CD4-positive, alpha-beta T cell (primary cell): ENCODE results near the gene CACNA1G. TPM values are rescaled to one million over a fixed set of nuclear protein-coding genes. Genes with fewer than 3 reads are reported as not detected.

ENCODE experiments used
- ATAC-seq: fragments of 200-7000 bp; cut with Tn5 transposase; one replicate; pipeline ENCODE4 v1.10.0; 2022; ENCODE audit warnings: mild to moderate bottlenecking; ENCODE audit not compliant: poor library complexity
- CTCF ChIA-PET: fragments of 350-600 bp; sonication (Branson Sonifier 250); formaldehyde crosslinking; loops from one replicate; lab custom pipeline; 2021; ENCODE audit warnings: antibody characterized with exemption, inconsistent platforms; lab: Charles Lee
- POLR2A ChIA-PET: fragments of 350-600 bp; sonication (Branson Sonifier 250); formaldehyde crosslinking; loops from one replicate; lab custom pipeline; 2021; ENCODE audit warnings: antibody characterized with exemption, inconsistent platforms; lab: Charles Lee
- DNase-seq, 14 experiments: peaks; one replicate each; pipeline ENCODE4 v3.0.0-alpha.2; 2013 to 2020; ENCODE audit warnings: mixed read lengths in 2 of 14
- H3K27ac ChIP-seq, 2 donors: one replicate each; pipeline versions ENCODE4 v1.5.1 to v1.7.0; 2013; ENCODE audit warnings: low read length in 2 of 2, low read depth in 1 of 2, mild to moderate bottlenecking in 1 of 2
- H3K27me3 ChIP-seq, 2 experiments: 1 replicate in 1 of 2; 2 replicates in 1 of 2; pipeline versions ENCODE4 v1.6.1 to v1.7.0; 2013; ENCODE audit warnings: low read length in 2 of 2, control low read depth in 1 of 2, mild to moderate bottlenecking in 1 of 2, moderate library complexity in 1 of 2; ENCODE audit not compliant: insufficient read depth in 2 of 2, control insufficient read depth in 1 of 2
- H3K36me3 ChIP-seq: one replicate; pipeline ENCODE4 v1.6.1; 2013; ENCODE audit warnings: low read length, control low read depth; ENCODE audit not compliant: insufficient read depth
- H3K4me1 ChIP-seq: one replicate; pipeline ENCODE4 v1.6.1; 2013; ENCODE audit warnings: low read length, control low read depth; ENCODE audit not compliant: insufficient read depth
- H3K4me3 ChIP-seq: one replicate; pipeline ENCODE4 v1.5.1; 2013; ENCODE audit warnings: mild to moderate bottlenecking, low read length, moderate library complexity
- H3K9me3 ChIP-seq, 2 experiments: 1 replicate in 1 of 2; 2 replicates in 1 of 2; pipeline versions ENCODE4 v1.6.1 to v1.7.0; 2013; ENCODE audit warnings: low read length in 2 of 2, mild to moderate bottlenecking in 2 of 2, control low read depth in 1 of 2, moderate library complexity in 1 of 2; ENCODE audit not compliant: control insufficient read depth in 1 of 2, insufficient read depth in 1 of 2
- H3K27ac Mint-ChIP-seq: one replicate; pipeline ENCODE4 v1.8.0; 2020; ENCODE audit warnings: mixed read lengths
- H3K27me3 Mint-ChIP-seq: one replicate; pipeline ENCODE4 v1.8.0; 2021; ENCODE audit warnings: mixed read lengths
- H3K36me3 Mint-ChIP-seq: one replicate; pipeline ENCODE4 v1.8.0; 2021; ENCODE audit warnings: low read depth, mixed read lengths
- H3K4me1 Mint-ChIP-seq: one replicate; pipeline ENCODE4 v1.8.0; 2021; ENCODE audit warnings: low read depth, mixed read lengths
- H3K4me3 Mint-ChIP-seq: one replicate; pipeline ENCODE4 v1.8.0; 2020; ENCODE audit warnings: mild to moderate bottlenecking, mixed read lengths
- H3K9me3 Mint-ChIP-seq: one replicate; pipeline ENCODE4 v1.8.0; 2020; ENCODE audit warnings: mixed read lengths
- CTCF ChIP-seq: fragments of 200-600 bp; IDR thresholded peaks from one replicate; pipeline ENCODE4 v1.8.0; 2022; ENCODE audit warnings: antibody characterized with exemption, mild to moderate bottlenecking
- intact Hi-C, 2 experiments: fragments of 100-400 bp; cut with DNase I in 1 of 2; cut with micrococcal nuclease in 1 of 2; formaldehyde crosslinking; loops; one replicate each; pipeline versions ENCODE4 v1.15.1 to v1.9.0; 2023 to 2025; cut with DNase I, micrococcal nuclease
- total RNA-seq, 174 experiments: library from RNA in 2 of 174; stranded (reverse) in 2 of 174; gene quantifications; one replicate each; pipeline ENCODE4 v1.2.3 and lab custom pipeline; 2021 to 2026

The CACNA1G gene
- total RNA-seq, 2 experiments from 2014 or later, result not detected

DNA sequence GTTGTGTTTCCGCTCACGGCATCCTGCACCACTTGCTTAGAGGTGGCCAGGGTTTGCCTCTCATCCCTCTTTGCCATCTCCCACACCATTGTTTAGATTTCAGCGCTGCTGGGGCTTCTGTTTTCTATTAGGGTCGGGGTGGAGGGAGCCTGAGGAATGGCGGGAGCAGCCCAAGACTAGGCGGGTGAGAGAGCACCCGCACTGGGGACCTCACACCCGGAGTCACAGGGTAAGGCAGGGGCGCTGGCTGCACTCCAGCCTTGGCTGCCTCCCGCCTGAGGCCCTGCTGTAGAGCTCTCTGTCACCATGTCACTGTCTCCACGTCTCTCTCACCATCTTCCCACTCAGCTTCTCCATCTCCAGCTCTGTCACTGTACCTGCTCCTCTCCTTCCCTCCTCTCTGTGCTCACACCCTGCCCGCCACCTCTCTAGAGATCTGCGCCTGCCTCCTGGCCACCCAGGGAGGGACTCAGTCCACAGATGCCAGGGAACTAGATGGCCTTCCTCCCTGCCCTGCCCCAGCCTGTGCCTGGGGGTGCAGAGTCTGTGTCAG, 41.4 kb downstream of the CACNA1G start:
- H3K27me3 Mint-ChIP-seq, result peaks cover 35% of the 10 kb centered on the region
- intact Hi-C loops, result no loop called here
- Histone ChIP-seq H3K4me3 (no peak overlapping the region), H3K27ac (no peak overlapping the region), H3K27me3 (peaks cover 3 to 7% of the 10 kb centered on the region in 2 experiments), H3K36me3 (no peaks in the 10 kb centered on the region), H3K9me3 (no peaks in the 10 kb centered on the region), H3K4me1 (no peaks in the 10 kb centered on the region)
- no peaks in the 10 kb centered on the region for H3K9me3 Mint-ChIP-seq
- POLR2A ChIA-PET, result no interaction called here
- CTCF ChIA-PET, result no interaction called here
- no peak overlapping the region for H3K4me3 Mint-ChIP-seq
- H3K27ac Mint-ChIP-seq, result no peak overlapping the region
- no peak for ATAC-seq
- no peaks in the 10 kb centered on the region for H3K36me3 Mint-ChIP-seq
- no peak for TF ChIP-seq CTCF
- H3K4me1 Mint-ChIP-seq, result no peaks in the 10 kb centered on the region
- DNase-seq, result no peak

- no peak for ATAC-seq
- POLR2A ChIA-PET, result no interaction called here
Measured at GRCh38 chr17:50602836-50603235, 42.3 kb downstream of the CACNA1G start.

DNA sequence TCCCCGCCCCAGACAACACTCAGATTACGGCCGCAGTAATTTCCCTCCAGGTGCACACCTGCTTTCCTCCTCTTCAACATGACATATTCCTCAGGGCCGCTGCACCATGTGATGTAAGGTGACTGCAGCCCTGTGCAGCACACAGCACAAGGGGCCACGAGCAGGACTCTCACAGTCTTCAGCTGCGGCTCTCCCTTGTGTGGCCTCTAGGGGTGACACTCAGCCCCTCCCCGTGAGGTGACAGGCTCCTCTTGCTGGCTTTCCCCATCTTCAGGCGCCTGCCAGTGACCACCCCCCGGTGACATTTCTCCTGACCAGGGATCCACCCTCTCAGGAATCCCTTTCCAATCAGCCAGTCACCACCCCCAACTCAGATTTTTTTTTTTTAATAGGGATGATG, 42.8 kb downstream of the CACNA1G start:
- Histone ChIP-seq H3K27me3 (peaks cover 3 to 7% of the 10 kb centered on the region in 2 experiments), H3K36me3 (no peaks in the 10 kb centered on the region), H3K27ac (no peak overlapping the region), H3K4me3 (no peak overlapping the region), H3K9me3 (no peaks in the 10 kb centered on the region), H3K4me1 (no peaks in the 10 kb centered on the region)
- ChIA-PET POLR2A (no interaction called here), CTCF (no interaction called here)
- no peak for TF ChIP-seq CTCF
- peaks cover 39% of the 10 kb centered on the region for H3K27me3 Mint-ChIP-seq
- no peak overlapping the region for H3K4me3 Mint-ChIP-seq
- H3K27ac Mint-ChIP-seq, result no peak overlapping the region
- DNase-seq (no peak), ATAC-seq (no peak)
- H3K4me1 Mint-ChIP-seq, result no peaks in the 10 kb centered on the region
- H3K36me3 Mint-ChIP-seq, result no peaks in the 10 kb centered on the region
- no peaks in the 10 kb centered on the region for H3K9me3 Mint-ChIP-seq
- intact Hi-C loops, result no loop called here

More at GRCh38 chr17:50602836-50603235, 42.3 kb downstream of the CACNA1G start:
- no peak for TF ChIP-seq CTCF
- intact Hi-C loops, result no loop called here
- Mint-ChIP-seq H3K27me3 (peaks cover 39% of the 10 kb centered on the region), H3K4me1 (no peaks in the 10 kb centered on the region), H3K4me3 (no peak overlapping the region), H3K36me3 (no peaks in the 10 kb centered on the region), H3K27ac (no peak overlapping the region), H3K9me3 (no peaks in the 10 kb centered on the region)
- H3K27ac ChIP-seq, result no peak overlapping the region
- no peaks in the 10 kb centered on the region for H3K9me3 ChIP-seq
- CTCF ChIA-PET, result no interaction called here
- H3K4me1 ChIP-seq, result no peaks in the 10 kb centered on the region
- H3K27me3 ChIP-seq, result peaks cover 3 to 7% of the 10 kb centered on the region in 2 experiments
- H3K4me3 ChIP-seq, result no peak overlapping the region
- H3K36me3 ChIP-seq, result no peaks in the 10 kb centered on the region
- DNase-seq, result no peak
